Spleen (tissue), 7 donors: ENCODE measurements around the gene HEPHL1.
"Not testable (repeated sequence)": the region's sequence is repeated elsewhere in the genome, so short reads cannot be mapped to it uniquely, and the experiment has no call there.

Experiments used
- POLR2AphosphoS5 ChIP-seq, 3 donors: sonication (generic); formaldehyde crosslinking; IDR thresholded peaks; one replicate each; pipeline ENCODE4 v1.5.1; 2017; ENCODE audit warnings: antibody characterized with exemption in 3 of 3
- TF ChIP-seq, protein P1 (sequence below), 11 experiments: fragments of 200-600 bp in 7 of 11; fragments of 450-650 bp in 4 of 11; sonication (generic) in 4 of 11; IDR thresholded peaks in 8 of 11; conservative IDR thresholded peaks in 3 of 11; 1 replicate in 7 of 11; 2 replicates in 4 of 11; pipeline versions ENCODE4 v1.4.0 to v1.8.0; 2016 to 2021; ENCODE audit warnings: antibody characterized with exemption in 11 of 11, inconsistent platforms in 4 of 11, mild to moderate bottlenecking in 1 of 11
- donor health status: DM: no; HTN: no; CAD: no; lungs with moderate emphysema.
- donor health status: DM: no; HTN: no; CAD: no.
- donor health status: DM: no; HTN: no; CAD: no.

DNA sequence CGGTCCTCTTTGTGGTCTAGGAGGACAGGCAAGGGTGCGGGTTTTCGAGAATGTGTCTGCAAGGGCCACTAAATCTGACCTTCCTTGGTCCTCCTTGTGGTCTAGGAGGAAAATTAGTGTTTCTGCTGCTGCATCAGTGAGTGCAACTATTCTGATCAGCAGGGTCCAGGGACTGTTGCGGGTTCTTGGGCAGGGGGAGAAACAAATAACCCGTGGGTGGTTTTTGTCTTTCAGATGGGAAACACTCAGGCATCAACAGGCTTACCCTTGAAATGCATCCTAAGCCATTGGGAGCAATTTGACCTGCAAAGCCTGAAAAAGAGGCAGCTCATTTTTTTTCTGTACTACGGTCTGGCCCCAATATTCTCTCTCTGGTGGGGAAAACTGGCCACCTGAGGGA lies 98.5 kb downstream of the HEPHL1 start:
- not testable (repeated sequence) for TF ChIP-seq POLR2AphosphoS5 (IDR thresholded peaks at IDR 0.05)
- TF ChIP-seq, protein P1, sequence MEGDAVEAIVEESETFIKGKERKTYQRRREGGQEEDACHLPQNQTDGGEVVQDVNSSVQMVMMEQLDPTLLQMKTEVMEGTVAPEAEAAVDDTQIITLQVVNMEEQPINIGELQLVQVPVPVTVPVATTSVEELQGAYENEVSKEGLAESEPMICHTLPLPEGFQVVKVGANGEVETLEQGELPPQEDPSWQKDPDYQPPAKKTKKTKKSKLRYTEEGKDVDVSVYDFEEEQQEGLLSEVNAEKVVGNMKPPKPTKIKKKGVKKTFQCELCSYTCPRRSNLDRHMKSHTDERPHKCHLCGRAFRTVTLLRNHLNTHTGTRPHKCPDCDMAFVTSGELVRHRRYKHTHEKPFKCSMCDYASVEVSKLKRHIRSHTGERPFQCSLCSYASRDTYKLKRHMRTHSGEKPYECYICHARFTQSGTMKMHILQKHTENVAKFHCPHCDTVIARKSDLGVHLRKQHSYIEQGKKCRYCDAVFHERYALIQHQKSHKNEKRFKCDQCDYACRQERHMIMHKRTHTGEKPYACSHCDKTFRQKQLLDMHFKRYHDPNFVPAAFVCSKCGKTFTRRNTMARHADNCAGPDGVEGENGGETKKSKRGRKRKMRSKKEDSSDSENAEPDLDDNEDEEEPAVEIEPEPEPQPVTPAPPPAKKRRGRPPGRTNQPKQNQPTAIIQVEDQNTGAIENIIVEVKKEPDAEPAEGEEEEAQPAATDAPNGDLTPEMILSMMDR (IDR thresholded peaks at IDR 0.05 in 8 of 11, conservative IDR thresholded peaks at IDR 0.05 in 3 of 11): not testable (repeated sequence)
